Osteoblast (primary cell): ENCODE measurements around the gene PRRT3. TPM values are rescaled to one million over a fixed set of nuclear protein-coding genes. Genes with fewer than 3 reads are reported as not detected.
"Not testable (repeated sequence)": the region's sequence is repeated elsewhere in the genome, so short reads cannot be mapped to it uniquely, and the experiment has no call there.

Experiments
- DNase-seq: peaks from one replicate; pipeline ENCODE4 v3.0.0; 2011; ENCODE audit warnings: low spot score, mixed read lengths; ENCODE audit not compliant: insufficient read length; ENCODE audit errors: missing footprints
- H2AFZ ChIP-seq: 2 replicates; pipeline ENCODE4 v1.6.0; 2011; ENCODE audit warnings: mild to moderate bottlenecking, low read length
- H3K27ac ChIP-seq: 2 replicates; pipeline ENCODE4 v1.5.1; 2011; ENCODE audit warnings: mild to moderate bottlenecking, low read depth, low read length, moderate library complexity
- H3K27me3 ChIP-seq: 2 replicates; pipeline ENCODE4 v1.6.0; 2012; ENCODE audit warnings: mild to moderate bottlenecking, control low read depth, inconsistent platforms, low read length, moderate library complexity; ENCODE audit not compliant: insufficient read depth
- H3K36me3 ChIP-seq: 2 replicates; pipeline ENCODE4 v1.5.1; 2011; ENCODE audit warnings: mild to moderate bottlenecking, low read length, control low read depth, moderate library complexity; ENCODE audit not compliant: insufficient read depth
- H3K4me1 ChIP-seq: 2 replicates; pipeline ENCODE4 v1.5.1; 2011; ENCODE audit warnings: mild to moderate bottlenecking, low read length, control low read depth, moderate library complexity; ENCODE audit not compliant: insufficient read depth
- H3K4me2 ChIP-seq: 2 replicates; pipeline ENCODE4 v1.6.0; 2011; ENCODE audit warnings: mild to moderate bottlenecking, low read length; ENCODE audit not compliant: insufficient read depth
- H3K4me3 ChIP-seq: fragments of 200-600 bp; sonication (generic); 3 replicates; pipeline ENCODE4 v1.5.1; 2012; ENCODE audit warnings: mild to moderate bottlenecking, low read length, inconsistent platforms; ENCODE audit not compliant: insufficient read depth
- H3K79me2 ChIP-seq: 2 replicates; pipeline ENCODE4 v1.6.0; 2012; ENCODE audit warnings: mild to moderate bottlenecking, low read length, control low read depth, inconsistent platforms; ENCODE audit not compliant: insufficient read depth
- H3K9me3 ChIP-seq: 2 replicates; pipeline ENCODE4 v1.5.1; 2011; ENCODE audit warnings: low read depth, low read length, control low read depth
- H4K20me1 ChIP-seq: 2 replicates; pipeline ENCODE4 v1.6.0; 2012; ENCODE audit warnings: mild to moderate bottlenecking, low read length, control low read depth; ENCODE audit not compliant: insufficient read depth
- CTCF ChIP-seq: IDR thresholded peaks from 2 replicates; pipeline ENCODE4 v1.5.1; 2011; ENCODE audit warnings: mild to moderate bottlenecking, low read depth, low read length, moderate library complexity; ENCODE audit errors: extremely low read depth
- total RNA-seq: library from RNA; depleted of rRNA; stranded (reverse); fragments of >200 nt; gene quantifications from 2 replicates; pipeline ENCODE4 v1.2.3, GENCODE V29; 2012

The PRRT3 gene
- total RNA-seq, 1 donor: 4.3 TPM

- no peak overlapping the region for H3K27ac ChIP-seq
- no peak overlapping the region for H3K4me2 ChIP-seq
- no peaks in the 10 kb centered on the region for H3K9me3 ChIP-seq
- peaks cover 7% of the 10 kb centered on the region for H3K4me1 ChIP-seq
- DNase-seq: no peak
- TF ChIP-seq CTCF: no peak
- H3K27me3 ChIP-seq: no peaks in the 10 kb centered on the region
- no peaks in the 10 kb centered on the region for H4K20me1 ChIP-seq
- no peak overlapping the region for H3K4me3 ChIP-seq
- H3K36me3 ChIP-seq: peaks cover 11% of the 10 kb centered on the region
- H3K79me2 ChIP-seq: no peaks in the 10 kb centered on the region
- H2AFZ ChIP-seq: no peak overlapping the region
These were observed 10.0 kb downstream of the PRRT3 start for GRCh38 chr3:9942164-9942563.

- DNase-seq: no peak
- H4K20me1 ChIP-seq: no peaks in the 10 kb centered on the region
- H3K4me1 ChIP-seq: no peaks in the 10 kb centered on the region
- H3K4me3 ChIP-seq: no peak overlapping the region
- no peaks in the 10 kb centered on the region for H3K79me2 ChIP-seq
- no peaks in the 10 kb centered on the region for H3K27me3 ChIP-seq
- no peak overlapping the region for H3K4me2 ChIP-seq
- no peaks in the 10 kb centered on the region for H3K9me3 ChIP-seq
- H3K36me3 ChIP-seq: peaks cover 13% of the 10 kb centered on the region
- no peak for TF ChIP-seq CTCF
- H3K27ac ChIP-seq: no peak overlapping the region
- H2AFZ ChIP-seq: no peak overlapping the region
These were observed 11.5 kb downstream of the PRRT3 start for GRCh38 chr3:9940746-9941145.

- DNase-seq: not testable (repeated sequence)
These were observed 12.3 kb downstream of the PRRT3 start for GRCh38 chr3:9939906-9940305.

GRCh38 chr3:9938966-9939365 is 13.2 kb downstream of the PRRT3 start:
- peaks cover 9% of the 10 kb centered on the region for H3K4me1 ChIP-seq
- TF ChIP-seq CTCF: no peak
- H3K9me3 ChIP-seq: no peaks in the 10 kb centered on the region
- no peak for DNase-seq
- H4K20me1 ChIP-seq: no peaks in the 10 kb centered on the region
- no peaks in the 10 kb centered on the region for H3K27me3 ChIP-seq
- H3K27ac ChIP-seq: no peak overlapping the region
- no peak overlapping the region for H3K4me2 ChIP-seq
- peaks cover 9% of the 10 kb centered on the region for H3K36me3 ChIP-seq
- no peak overlapping the region for H2AFZ ChIP-seq
- H3K4me3 ChIP-seq: no peak overlapping the region
- peaks cover 4% of the 10 kb centered on the region for H3K79me2 ChIP-seq

More at GRCh38 chr3:9939906-9940305, 12.3 kb downstream of the PRRT3 start:
- H3K4me1 ChIP-seq, H3K79me2 ChIP-seq, H3K27me3 ChIP-seq, H3K9me3 ChIP-seq, H3K4me2 ChIP-seq, H3K36me3 ChIP-seq, H2AFZ ChIP-seq, H4K20me1 ChIP-seq, H3K4me3 ChIP-seq, H3K27ac ChIP-seq: not testable (repeated sequence)
